Esophagus muscularis mucosa (tissue), 4 donors: ENCODE results near the gene CAMTA1.

ENCODE experiments used
- CTCF ChIP-seq, 3 experiments: fragments of 200-600 bp in 2 of 3; fragments of 450-650 bp in 1 of 3; sonication (generic) in 2 of 3; IDR thresholded peaks; one replicate each; pipeline ENCODE4 v1.5.1; 2017 to 2019; ENCODE audit warnings: antibody characterized with exemption in 3 of 3, mild to moderate bottlenecking in 2 of 3, moderate library complexity in 1 of 3
- EP300 ChIP-seq: sonication (generic); formaldehyde crosslinking; IDR thresholded peaks from one replicate; pipeline ENCODE4 v1.6.1; 2017; ENCODE audit warnings: antibody characterized with exemption
- POLR2A ChIP-seq: fragments of 450-650 bp; IDR thresholded peaks from one replicate; pipeline ENCODE4 v1.6.1; 2017; ENCODE audit warnings: antibody characterized with exemption, moderate library complexity, mild to moderate bottlenecking, low read depth
- POLR2AphosphoS5 ChIP-seq, 2 donors: sonication (generic); formaldehyde crosslinking; IDR thresholded peaks; one replicate each; pipeline ENCODE4 v1.6.1; 2017; ENCODE audit warnings: antibody characterized with exemption in 2 of 2

GRCh38 chr1:7140251-7140650 is 355.0 kb downstream of the CAMTA1 start:
- no peak for TF ChIP-seq CTCF (IDR thresholded peaks at IDR 0.05)
- no peak for TF ChIP-seq POLR2A
- TF ChIP-seq POLR2AphosphoS5 (IDR thresholded peaks at IDR 0.05), result no peak
- TF ChIP-seq EP300, result no peak
